HepG2 (cell line): ENCODE results near the gene THEM5. TPM values are rescaled to one million over a fixed set of nuclear protein-coding genes. Genes with fewer than 3 reads are reported as not detected.
"Not testable (repeated sequence)": the region's sequence is repeated elsewhere in the genome, so short reads cannot be mapped to it uniquely, and the experiment has no call there.

Source experiments
- ATAC-seq: fragments of 200-7000 bp; cut with Tn5 transposase; 3 replicates; pipeline ENCODE4 v1.9.1; 2020; ENCODE audit warnings: mild to moderate bottlenecking, moderate library complexity
- BruUV-seq: library from RNA; stranded (reverse); fragments of 400-500 nt; replicated peaks from 2 replicates; lab custom pipeline; 2021; lab: Mats Ljungman, UMichigan
- CTCF ChIA-PET: fragments of 300-600 bp; formaldehyde crosslinking; extraction: SDS; loops from one replicate; lab custom pipeline; 2021; ENCODE audit warnings: low total read pairs, inconsistent platforms, low intra/inter-chr PET ratio; lab: Yijun Ruan, JAX
- POLR2A ChIA-PET: fragments of 350-600 bp; sonication (Branson Sonifier 250); formaldehyde crosslinking; loops from one replicate; lab custom pipeline; 2020; ENCODE audit warnings: antibody characterized with exemption, inconsistent platforms; lab: Yijun Ruan, JAX
- DNase-seq: peaks from one replicate; pipeline ENCODE4 v3.0.0-alpha.2; 2015; ENCODE audit warnings: low spot score
- FAIRE-seq: peaks from 3 replicates; lab custom pipeline; 2011; peaks lifted over from hg19 to GRCh38; lab: Jason Lieb, UNC
- H2AFZ ChIP-seq: one replicate; pipeline ENCODE4 v1.6.1; 2011; ENCODE audit warnings: low read length, inconsistent platforms
- H3K27ac ChIP-seq: fragments of 300-600 bp; 3 replicates; pipeline ENCODE4 v1.8.0; 2011; ENCODE audit warnings: mixed run types, mild to moderate bottlenecking, mixed read lengths, low read length, inconsistent platforms; ENCODE audit not compliant: insufficient read depth; ENCODE audit errors: extremely low read length
- H3K27me3 ChIP-seq, 2 experiments: fragments of 200-600 bp in 1 of 2; 2 replicates in 1 of 2; 3 replicates in 1 of 2; pipeline versions ENCODE4 v1.6.0 to v1.8.0; 2011; ENCODE audit warnings: low read length in 2 of 2, mild to moderate bottlenecking in 2 of 2, moderate library complexity in 2 of 2, inconsistent platforms in 1 of 2; ENCODE audit not compliant: insufficient read depth in 2 of 2, control insufficient read depth in 1 of 2
- H3K36me3 ChIP-seq, 2 experiments: fragments of 200-600 bp in 1 of 2; replicated peaks in 1 of 2; 2 replicates in 1 of 2; 3 replicates in 1 of 2; pipeline versions ENCODE4 v1.5.1 to v1.8.0; 2011; ENCODE audit warnings: low read length in 2 of 2, inconsistent platforms in 1 of 2; ENCODE audit not compliant: insufficient read depth in 2 of 2, control insufficient read depth in 1 of 2
- H3K4me1 ChIP-seq: 2 replicates; pipeline ENCODE4 v1.5.1; 2012; ENCODE audit warnings: low read length, inconsistent platforms; ENCODE audit not compliant: insufficient read depth
- H3K4me2 ChIP-seq: 2 replicates; pipeline ENCODE4 v1.6.0; 2011; ENCODE audit warnings: low read depth, low read length, inconsistent platforms
- H3K4me3 ChIP-seq, 3 experiments: fragments of 200-600 bp in 1 of 3; sonication (generic), shearing (Covaris generic) in 1 of 3; replicated peaks in 1 of 3; 2 replicates each; pipeline ENCODE4 v1.5.1; 2011 to 2016; ENCODE audit warnings: low read length in 3 of 3, inconsistent platforms in 2 of 3, low read depth in 2 of 3, mild to moderate bottlenecking in 2 of 3, control low read depth in 1 of 3, mixed read lengths in 1 of 3; ENCODE audit not compliant: insufficient read depth in 1 of 3
- H3K79me2 ChIP-seq: one replicate; pipeline ENCODE4 v1.6.1; 2011; ENCODE audit warnings: low read length, inconsistent platforms; ENCODE audit not compliant: insufficient read depth
- H3K9ac ChIP-seq: 2 replicates; pipeline ENCODE4 v1.6.0; 2011; ENCODE audit warnings: mild to moderate bottlenecking, low read depth, low read length, inconsistent platforms; ENCODE audit not compliant: insufficient read depth
- H3K9me3 ChIP-seq: 2 replicates; pipeline ENCODE4 v1.5.1; 2012; ENCODE audit warnings: mild to moderate bottlenecking, low read length
- H4K20me1 ChIP-seq: 2 replicates; pipeline ENCODE4 v1.6.0; 2011; ENCODE audit warnings: inconsistent platforms, mild to moderate bottlenecking, low read length, moderate library complexity; ENCODE audit not compliant: insufficient read depth
- DNMT3B ChIP-seq: conservative IDR thresholded peaks from 2 replicates; pipeline ENCODE4 v1.6.1; 2016; ENCODE audit warnings: missing biosample characterization, control low read depth
- KDM5B ChIP-seq: sonication (generic); formaldehyde crosslinking; IDR thresholded peaks from 2 replicates; pipeline ENCODE4 v1.4.0; 2020; ENCODE audit warnings: missing genetic modification reagents, mild to moderate bottlenecking, borderline replicate concordance
- NR2F6 ChIP-seq, 2 experiments: IDR thresholded peaks; 2 replicates each; pipeline ENCODE4 v1.6.1; 2016; ENCODE audit warnings: antibody characterized with exemption in 1 of 2, mild to moderate bottlenecking in 1 of 2
- TBP ChIP-seq: sonication (generic); formaldehyde crosslinking; IDR thresholded peaks from 2 replicates; pipeline ENCODE4 v1.5.0; 2020; ENCODE audit warnings: missing genetic modification reagents
- WIZ ChIP-seq: sonication (generic); formaldehyde crosslinking; IDR thresholded peaks from 2 replicates; pipeline ENCODE4 v1.5.1; 2020; ENCODE audit warnings: mild to moderate bottlenecking, missing genetic modification reagents
- ZFP36L1 ChIP-seq: sonication (generic); formaldehyde crosslinking; IDR thresholded peaks from 2 replicates; pipeline ENCODE4 v1.8.0; 2022; ENCODE audit warnings: mild to moderate bottlenecking, missing genetic modification reagents, moderate library complexity
- ZMAT3 ChIP-seq: sonication (generic); formaldehyde crosslinking; conservative IDR thresholded peaks from 2 replicates; pipeline ENCODE4 v1.7.0; 2021; ENCODE audit warnings: missing genetic modification reagents
- ZNF530 ChIP-seq: sonication (generic); formaldehyde crosslinking; IDR thresholded peaks from 2 replicates; pipeline ENCODE4 v1.5.0; 2020; ENCODE audit warnings: low read depth, mild to moderate bottlenecking, missing genetic modification reagents
- ZSCAN9 ChIP-seq: IDR thresholded peaks from 2 replicates; pipeline ENCODE4 v1.6.1; 2016; ENCODE audit warnings: borderline replicate concordance
- WGBS: methylation state at CpG from one replicate; pipeline ENCODE4 v1.1.6; 2017; ENCODE audit warnings: low lambda C conversion rate; 5-methylcytosine and 5-hydroxymethylcytosine counted together
- in situ Hi-C: cut with HindIII; loops from 2 replicates; pipeline ENCODE4 v1.10.0; 2017; ENCODE audit warnings: low pct_unique_long_range_greater_than_20kb; ENCODE audit not compliant: extremely low pct_ligation_motif_present
- intact Hi-C: fragments of 100-400 bp; cut with micrococcal nuclease; formaldehyde crosslinking; loops from one replicate; pipeline ENCODE4 v1.10.0; 2022; ENCODE audit not compliant: unreplicated experiment
- polyA plus RNA-seq, 8 experiments: library from polyadenylated mRNA; depleted of rRNA in 3 of 8; stranded (reverse) in 7 of 8; unstranded in 1 of 8; fragments of >200 nt; fragmentation: Illumina TruSeq in 4 of 8; extraction: Trizol in 4 of 8; gene quantifications; 2 replicates each; pipeline versions ENCODE4 v1.2.1 to v1.2.3, GENCODE V29; 2011 to 2016; ENCODE audit warnings: low read depth in 4 of 8, missing spikeins in 1 of 8, mixed read lengths in 1 of 8; ENCODE audit not compliant: insufficient read depth in 1 of 8
- total RNA-seq, 5 experiments: library from RNA; depleted of rRNA; stranded (reverse); fragments of >200 nt; fragmentation: Illumina TruSeq; extraction: Trizol; gene quantifications; 2 replicates each; pipeline ENCODE4 v1.2.3, GENCODE V29; 2016; ENCODE audit warnings: low read depth in 1 of 5
- TF ChIP-seq, protein P1 (sequence below): sonication (generic); formaldehyde crosslinking; IDR thresholded peaks from 2 replicates; pipeline ENCODE4 v1.5.0; 2020; ENCODE audit warnings: mild to moderate bottlenecking, low read depth, missing genetic modification reagents, borderline replicate concordance
- TF ChIP-seq, protein P2 (sequence below): sonication (generic); formaldehyde crosslinking; IDR thresholded peaks from 2 replicates; pipeline ENCODE4 v1.5.0; 2020; ENCODE audit warnings: missing genetic modification reagents, mild to moderate bottlenecking, borderline replicate concordance

Gene THEM5
- total and polyA plus RNA-seq, 2 of the 13 experiments (the other 11 are each of a cell fraction or from before 2014, with no cell fraction given) = not detected

DNA sequence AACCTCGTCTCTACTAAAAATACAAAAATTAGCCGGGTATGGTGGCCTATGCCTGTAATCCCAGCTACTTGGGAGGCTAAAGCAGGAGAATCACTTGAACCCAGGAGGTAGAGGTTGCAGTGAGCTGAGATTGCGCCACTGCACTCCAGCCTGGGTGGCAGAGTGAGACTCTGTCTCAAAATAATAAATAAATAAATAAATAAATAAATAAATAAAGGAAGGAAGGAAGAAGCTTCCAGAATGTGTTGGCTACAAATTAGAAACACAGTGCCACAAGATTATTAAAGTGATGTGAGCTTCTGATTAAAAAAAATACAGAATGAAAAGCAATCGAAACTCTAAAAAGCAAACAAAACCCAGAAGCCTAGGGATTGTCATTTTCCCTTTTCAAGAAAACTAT is 30.4 kb upstream of the THEM5 start:
- POLR2A ChIA-PET = interaction anchor here (0.7 kb wide), 1 partner anchor 25 kb away, joined by 3 read pairs; the partner anchor contains the start of gene THEM4
- H3K4me3 ChIP-seq, H3K9ac ChIP-seq, BruUV-seq, ATAC-seq, DNase-seq, H3K36me3 ChIP-seq, H2AFZ ChIP-seq, H3K27ac ChIP-seq, H3K4me1 ChIP-seq, H3K4me2 ChIP-seq, H3K79me2 ChIP-seq, in situ Hi-C loops, CTCF ChIA-PET, FAIRE-seq, intact Hi-C loops, H4K20me1 ChIP-seq, H3K9me3 ChIP-seq, H3K27me3 ChIP-seq: not testable (repeated sequence)
- 93% methylated on average over 4 of the region's 4 CpGs for WGBS

DNA sequence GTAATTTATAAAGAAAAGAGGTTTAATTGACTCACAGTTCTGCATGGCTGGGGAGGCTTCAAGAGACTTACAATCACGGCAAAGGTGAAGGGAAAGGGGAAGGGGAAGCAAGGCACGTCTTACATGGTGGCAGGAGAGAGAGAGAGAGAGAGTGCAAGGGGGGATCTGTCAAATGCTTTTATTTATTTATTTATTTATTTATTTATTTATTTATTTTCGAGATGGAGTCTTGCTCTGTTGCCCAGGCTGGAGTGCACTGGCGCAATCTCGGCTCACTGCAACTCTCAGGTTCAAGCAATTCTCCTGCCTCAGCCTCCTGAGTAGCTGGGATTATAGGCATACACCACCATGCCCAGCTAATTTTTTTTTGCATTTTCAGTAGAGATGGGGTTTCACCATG is 29.4 kb upstream of the THEM5 start:
- in situ Hi-C loops, intact Hi-C loops: not testable (repeated sequence)

DNA sequence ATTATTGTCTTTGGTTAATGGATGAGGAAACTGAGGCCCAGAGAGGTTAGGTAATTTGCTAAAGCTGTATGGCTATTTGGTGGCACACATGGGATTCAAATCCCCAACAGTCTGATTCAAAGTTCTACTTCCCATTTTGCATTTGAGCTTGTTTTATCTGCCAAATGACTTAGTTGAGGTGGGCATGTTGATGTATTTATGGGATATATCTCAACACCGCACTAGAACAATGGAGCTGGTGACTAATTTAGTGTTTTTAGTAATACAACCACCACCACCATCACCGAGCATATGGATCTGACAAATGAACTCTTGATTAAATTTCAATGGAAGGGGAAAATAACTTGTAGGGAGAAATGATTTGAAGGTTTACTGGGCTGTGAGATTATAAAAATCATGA is 29.0 kb upstream of the THEM5 start:
- Histone ChIP-seq H3K9ac (no peak overlapping the region), H4K20me1 (no peaks in the 10 kb centered on the region), H3K4me1 (no peaks in the 10 kb centered on the region), H3K27me3 (no peaks in the 10 kb centered on the region), H3K9me3 (peaks cover 7% of the 10 kb centered on the region; the same call in 1 of the 2 replicates), H3K36me3 (no peaks in the 10 kb centered on the region; a peak in 1 of 5 replicates), H3K27ac (no peak overlapping the region), H2AFZ (no peak overlapping the region), H3K4me2 (no peak overlapping the region), H3K79me2 (no peaks in the 10 kb centered on the region), H3K4me3 (no peak overlapping the region)
- BruUV-seq = no TSS peak
- intact Hi-C loops = no loop called here
- no peak for ATAC-seq
- in situ Hi-C loops = no loop called here
- ChIA-PET CTCF (no interaction called here), POLR2A (no interaction called here)
- 94% methylated on average over 2 of the region's 2 CpGs for WGBS
- FAIRE-seq = no peak
- no peak for DNase-seq
- TF ChIP-seq WIZ (CRISPR knock-in tag) (no peak), ZNF530 (CRISPR knock-in tag) (no peak), ZFP36L1 (CRISPR knock-in tag) (no peak), KDM5B (CRISPR knock-in tag) (no peak), ZMAT3 (CRISPR knock-in tag) (no peak), NR2F6 (IDR thresholded peaks at IDR 0.05) (no peak), NR2F6 (CRISPR knock-in tag; IDR thresholded peaks at IDR 0.05) (no peak), DNMT3B (CRISPR knock-in tag) (no peak), TBP (CRISPR knock-in tag) (no peak), ZSCAN9 (no peak)
- TF ChIP-seq, protein P1, sequence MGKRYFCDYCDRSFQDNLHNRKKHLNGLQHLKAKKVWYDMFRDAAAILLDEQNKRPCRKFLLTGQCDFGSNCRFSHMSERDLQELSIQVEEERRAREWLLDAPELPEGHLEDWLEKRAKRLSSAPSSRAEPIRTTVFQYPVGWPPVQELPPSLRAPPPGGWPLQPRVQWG (CRISPR knock-in tag) = no peak
- TF ChIP-seq, protein P2, sequence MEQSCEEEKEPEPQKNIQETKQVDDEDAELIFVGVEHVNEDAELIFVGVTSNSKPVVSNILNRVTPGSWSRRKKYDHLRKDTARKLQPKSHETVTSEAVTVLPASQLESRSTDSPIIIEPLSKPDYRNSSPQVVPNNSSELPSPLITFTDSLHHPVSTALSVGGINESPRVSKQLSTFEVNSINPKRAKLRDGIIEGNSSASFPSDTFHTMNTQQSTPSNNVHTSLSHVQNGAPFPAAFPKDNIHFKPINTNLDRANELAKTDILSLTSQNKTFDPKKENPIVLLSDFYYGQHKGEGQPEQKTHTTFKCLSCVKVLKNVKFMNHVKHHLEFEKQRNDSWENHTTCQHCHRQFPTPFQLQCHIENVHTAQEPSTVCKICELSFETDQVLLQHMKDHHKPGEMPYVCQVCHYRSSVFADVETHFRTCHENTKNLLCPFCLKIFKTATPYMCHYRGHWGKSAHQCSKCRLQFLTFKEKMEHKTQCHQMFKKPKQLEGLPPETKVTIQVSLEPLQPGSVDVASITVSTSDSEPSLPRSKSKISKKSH = no peak

More for the DNA sequence above, 29.4 kb upstream of the THEM5 start:
- H3K4me1 ChIP-seq, H3K9ac ChIP-seq, ATAC-seq, H2AFZ ChIP-seq, H3K36me3 ChIP-seq, FAIRE-seq, H3K4me3 ChIP-seq, DNase-seq, H3K27ac ChIP-seq, POLR2A ChIA-PET, H3K9me3 ChIP-seq, H3K79me2 ChIP-seq, H4K20me1 ChIP-seq, H3K4me2 ChIP-seq, CTCF ChIA-PET, H3K27me3 ChIP-seq, BruUV-seq: not testable (repeated sequence)
- WGBS = 92% methylated on average over 5 of the region's 5 CpGs
